Transverse colon (tissue), 4 donors: ENCODE measurements around the gene ECHS1.

Experiments
- EP300 ChIP-seq: sonication (generic); formaldehyde crosslinking; IDR thresholded peaks from one replicate; pipeline ENCODE4 v1.6.1; 2017; ENCODE audit warnings: antibody characterized with exemption, low read depth
- POLR2A ChIP-seq: fragments of 450-650 bp; IDR thresholded peaks from one replicate; pipeline ENCODE4 v1.6.1; 2016; ENCODE audit warnings: antibody characterized with exemption, mild to moderate bottlenecking, moderate library complexity
- POLR2AphosphoS5 ChIP-seq, 3 donors: sonication (generic); formaldehyde crosslinking; IDR thresholded peaks; one replicate each; pipeline ENCODE4 v1.6.1; 2016; ENCODE audit warnings: antibody characterized with exemption in 3 of 3
- TF ChIP-seq, protein P1 (sequence below), 5 experiments: fragments of 200-600 bp in 3 of 5; fragments of 450-650 bp in 2 of 5; sonication (generic) in 3 of 5; IDR thresholded peaks; 1 replicate in 2 of 5; 2 replicates in 3 of 5; pipeline ENCODE4 v1.5.1; 2016 to 2017; ENCODE audit warnings: antibody characterized with exemption in 5 of 5, inconsistent platforms in 3 of 5, mild to moderate bottlenecking in 2 of 5, moderate library complexity in 1 of 5

DNA sequence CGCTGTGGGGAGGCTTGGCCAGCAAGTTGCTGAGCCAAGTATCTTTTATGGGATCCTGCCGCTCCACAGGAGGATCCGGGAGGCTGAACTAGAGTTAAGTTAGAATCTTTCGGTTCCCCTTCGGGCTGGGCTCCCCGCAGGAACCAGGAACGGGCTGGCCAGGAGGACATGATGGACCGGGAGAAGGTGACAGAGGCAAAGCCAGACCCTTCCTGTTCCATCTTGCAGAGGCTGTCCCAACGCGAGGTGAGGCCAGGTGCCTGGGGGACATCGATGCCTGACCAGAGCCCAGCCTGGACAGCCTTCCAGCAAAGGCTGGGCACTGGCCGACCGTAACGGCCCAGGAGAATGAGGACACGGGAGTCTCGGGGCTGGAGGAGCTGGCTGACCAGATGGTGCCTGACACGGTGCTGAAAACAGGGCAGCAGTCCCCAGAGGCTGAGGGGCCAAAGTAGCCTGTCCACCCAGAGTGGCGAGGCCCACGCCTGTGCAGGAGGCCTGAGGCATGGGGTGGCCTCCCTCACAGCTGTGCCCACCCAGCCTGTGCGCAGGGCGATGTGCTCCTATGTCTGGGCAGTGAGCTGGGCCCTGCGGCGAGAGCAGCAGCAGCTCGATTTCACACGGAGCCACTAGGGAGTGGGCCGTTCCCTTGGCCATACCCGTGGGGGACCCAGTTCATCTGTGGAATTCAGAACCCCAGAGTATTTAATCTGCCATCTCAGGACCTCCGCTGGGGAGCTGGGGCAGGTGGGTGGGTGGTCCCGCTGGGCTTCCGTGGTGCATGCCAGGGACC, 4.1 kb upstream of the ECHS1 start:
- TF ChIP-seq, protein P1, sequence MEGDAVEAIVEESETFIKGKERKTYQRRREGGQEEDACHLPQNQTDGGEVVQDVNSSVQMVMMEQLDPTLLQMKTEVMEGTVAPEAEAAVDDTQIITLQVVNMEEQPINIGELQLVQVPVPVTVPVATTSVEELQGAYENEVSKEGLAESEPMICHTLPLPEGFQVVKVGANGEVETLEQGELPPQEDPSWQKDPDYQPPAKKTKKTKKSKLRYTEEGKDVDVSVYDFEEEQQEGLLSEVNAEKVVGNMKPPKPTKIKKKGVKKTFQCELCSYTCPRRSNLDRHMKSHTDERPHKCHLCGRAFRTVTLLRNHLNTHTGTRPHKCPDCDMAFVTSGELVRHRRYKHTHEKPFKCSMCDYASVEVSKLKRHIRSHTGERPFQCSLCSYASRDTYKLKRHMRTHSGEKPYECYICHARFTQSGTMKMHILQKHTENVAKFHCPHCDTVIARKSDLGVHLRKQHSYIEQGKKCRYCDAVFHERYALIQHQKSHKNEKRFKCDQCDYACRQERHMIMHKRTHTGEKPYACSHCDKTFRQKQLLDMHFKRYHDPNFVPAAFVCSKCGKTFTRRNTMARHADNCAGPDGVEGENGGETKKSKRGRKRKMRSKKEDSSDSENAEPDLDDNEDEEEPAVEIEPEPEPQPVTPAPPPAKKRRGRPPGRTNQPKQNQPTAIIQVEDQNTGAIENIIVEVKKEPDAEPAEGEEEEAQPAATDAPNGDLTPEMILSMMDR (IDR thresholded peaks at IDR 0.05) = no peak
- TF ChIP-seq POLR2AphosphoS5 (IDR thresholded peaks at IDR 0.05) (no peak), EP300 (no peak), POLR2A (no peak)
